WERI-Rb-1 (cell line): ENCODE results near the gene ZBTB7B.

Experiments used
- DNase-seq: peaks from one replicate; pipeline ENCODE4 v3.0.0-alpha.2; 2020
- H3K27ac ChIP-seq: fragments of 250-450 bp; sonication (Bioruptor Pico); 2 replicates; pipeline ENCODE4 v1.5.1; 2020; ENCODE audit warnings: mild to moderate bottlenecking, moderate library complexity
- H3K27me3 ChIP-seq: fragments of 250-450 bp; sonication (Bioruptor Pico); 2 replicates; pipeline ENCODE4 v1.5.1; 2021; ENCODE audit warnings: mild to moderate bottlenecking, low read depth, moderate library complexity; ENCODE audit not compliant: insufficient read depth, severe bottlenecking
- H3K36me3 ChIP-seq: fragments of 250-450 bp; sonication (Bioruptor Pico); 2 replicates; pipeline ENCODE4 v1.5.1; 2020; ENCODE audit warnings: mild to moderate bottlenecking, moderate library complexity
- H3K4me3 ChIP-seq: 2 replicates; pipeline ENCODE4 v1.5.1; 2011; ENCODE audit warnings: low read depth, mild to moderate bottlenecking, control low read depth, low read length
- H3K9me3 ChIP-seq: fragments of 250-450 bp; sonication (Bioruptor Pico); 2 replicates; pipeline ENCODE4 v1.5.1; 2021; ENCODE audit warnings: mild to moderate bottlenecking, moderate library complexity; ENCODE audit not compliant: severe bottlenecking
- CTCF ChIP-seq: IDR thresholded peaks from 2 replicates; pipeline ENCODE4 v1.5.1; 2011; ENCODE audit warnings: low read depth, mild to moderate bottlenecking, control low read depth, inconsistent platforms, low read length

Gene ZBTB7B

DNA sequence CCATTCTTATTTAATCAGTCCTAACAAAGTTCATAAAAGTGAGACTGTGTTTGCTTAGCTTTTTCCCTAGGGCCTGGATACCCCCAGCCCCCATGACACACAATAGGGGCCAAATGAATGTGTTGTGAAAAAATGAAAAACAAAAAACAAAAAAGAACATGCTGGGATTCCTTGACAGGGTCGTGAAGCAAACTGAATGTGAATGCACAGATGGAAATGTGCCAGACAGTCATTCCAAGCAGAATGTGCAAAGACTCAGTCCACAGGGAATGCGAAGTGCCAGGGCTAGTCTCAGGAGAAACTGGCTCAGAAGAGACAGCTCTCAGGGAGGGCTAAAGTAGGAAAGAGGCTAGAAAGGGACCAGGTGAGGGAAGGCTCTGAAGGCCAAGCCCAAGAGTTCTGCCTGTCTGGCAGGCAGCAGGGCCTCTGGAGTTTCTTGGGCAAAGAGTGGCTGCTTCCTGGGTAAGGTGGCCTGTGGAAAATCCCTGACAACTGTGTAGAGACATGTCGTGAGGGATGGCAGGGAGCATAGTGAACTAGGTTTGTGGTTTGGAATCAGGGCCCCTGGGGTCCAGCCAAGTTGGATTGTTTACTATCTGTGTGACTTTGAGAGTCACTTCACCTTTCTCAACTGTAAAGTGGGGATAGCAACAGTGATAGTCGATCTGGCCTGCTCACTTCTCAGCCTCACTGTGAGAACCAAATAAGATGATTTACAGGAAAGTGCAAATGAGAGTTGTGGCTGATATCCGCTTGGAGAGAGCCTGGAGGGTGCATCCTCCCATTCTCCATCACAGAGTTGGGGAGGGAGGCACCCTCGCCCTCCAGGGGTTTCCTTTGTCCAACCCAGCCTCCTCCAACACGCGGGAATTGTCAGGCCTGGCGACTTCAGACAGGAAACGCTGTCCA lies 47.3 kb downstream of the ZBTB7B start:
- H3K36me3 ChIP-seq: peaks cover 17% of the 10 kb centered on the region
- no peak for DNase-seq
- peak overlapping the region; percentile 93 for H3K27ac ChIP-seq
- peak overlapping the region; percentile 74 for H3K4me3 ChIP-seq
- no peaks in the 10 kb centered on the region for H3K9me3 ChIP-seq
- TF ChIP-seq CTCF: no peak
- H3K27me3 ChIP-seq: no peaks in the 10 kb centered on the region

DNA sequence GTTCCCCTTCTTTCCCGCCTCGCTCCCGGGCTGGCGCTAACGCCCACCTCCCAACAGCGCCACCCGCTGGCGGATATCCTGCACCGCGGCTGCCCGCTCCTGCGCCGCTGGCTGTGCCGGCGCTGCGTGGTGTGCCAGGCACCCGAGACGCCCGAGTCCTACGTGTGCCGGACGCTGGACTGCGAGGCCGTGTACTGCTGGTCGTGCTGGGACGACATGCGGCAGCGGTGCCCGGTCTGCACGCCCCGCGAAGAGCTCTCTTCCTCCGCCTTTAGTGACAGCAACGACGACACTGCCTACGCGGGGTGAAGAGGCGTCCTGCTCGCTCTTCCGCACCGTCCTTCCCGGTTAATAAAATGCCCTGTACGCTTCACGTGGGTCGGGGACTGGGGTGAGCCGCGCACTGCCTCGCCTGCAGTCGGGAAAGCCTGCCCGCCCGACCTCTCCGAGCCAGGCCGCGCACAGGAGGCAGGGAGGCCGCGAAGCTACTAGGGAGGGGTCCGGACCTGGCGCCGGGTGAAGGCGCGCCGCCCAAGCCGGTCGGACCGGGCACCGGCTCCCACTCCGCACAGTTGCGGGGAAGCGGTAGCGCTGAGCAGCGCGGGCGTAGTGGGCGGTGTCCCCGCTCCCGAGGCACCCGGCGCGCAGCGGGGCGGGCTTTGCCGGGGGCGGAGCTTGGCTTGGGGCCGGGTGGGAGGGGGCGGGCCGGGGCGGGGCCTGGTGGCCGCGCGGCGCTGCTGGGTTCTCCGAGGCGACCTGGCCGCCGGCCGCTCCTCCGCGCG lies 48.1 kb downstream of the ZBTB7B start, which contains the start of gene ADAM15:
Gene ADAM15, plus strand, starts transcription at position 757 of the 782 bp plus-strand sequence. CDS start 71 bp downstream, outside the sequence.
- H3K4me3 ChIP-seq: peak within 1 kb of the TSS; percentile 74
- DNase-seq: peak; percentile 99
- H3K9me3 ChIP-seq: no peaks in the 10 kb centered on the region
- peak within 1 kb of the TSS; percentile 93 for H3K27ac ChIP-seq
- peaks cover 24% of the 10 kb centered on the region for H3K36me3 ChIP-seq
- no peaks in the 10 kb centered on the region for H3K27me3 ChIP-seq
- peak; percentile 100 for TF ChIP-seq CTCF

DNA sequence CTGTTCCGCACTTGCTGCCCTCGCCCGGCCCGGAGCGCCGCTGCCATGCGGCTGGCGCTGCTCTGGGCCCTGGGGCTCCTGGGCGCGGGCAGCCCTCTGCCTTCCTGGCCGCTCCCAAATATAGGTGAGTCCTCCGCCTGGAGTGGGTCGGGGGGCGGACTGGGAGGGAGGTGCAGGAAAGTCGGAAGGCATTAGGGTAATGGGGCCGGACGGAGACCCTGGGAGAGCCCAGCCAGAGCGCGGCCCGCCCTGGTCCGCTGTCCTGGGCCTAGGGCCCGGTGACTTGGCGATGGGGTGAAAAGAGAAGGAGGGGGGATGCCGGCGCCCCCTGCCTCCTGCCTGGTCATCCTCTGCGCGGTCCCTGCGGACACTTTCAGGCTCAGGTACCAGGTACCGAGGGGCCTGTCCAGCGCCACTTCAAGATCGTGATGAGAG lies 48.8 kb downstream of the ZBTB7B start:
- H3K27ac ChIP-seq: peak overlapping the region; percentile 93
- TF ChIP-seq CTCF: peak; percentile 28; the same call in 1 of the 2 replicates
- no peaks in the 10 kb centered on the region for H3K9me3 ChIP-seq
- H3K27me3 ChIP-seq: no peaks in the 10 kb centered on the region
- H3K4me3 ChIP-seq: peak overlapping the region; percentile 74
- DNase-seq: no peak
- H3K36me3 ChIP-seq: peaks cover 30% of the 10 kb centered on the region

DNA sequence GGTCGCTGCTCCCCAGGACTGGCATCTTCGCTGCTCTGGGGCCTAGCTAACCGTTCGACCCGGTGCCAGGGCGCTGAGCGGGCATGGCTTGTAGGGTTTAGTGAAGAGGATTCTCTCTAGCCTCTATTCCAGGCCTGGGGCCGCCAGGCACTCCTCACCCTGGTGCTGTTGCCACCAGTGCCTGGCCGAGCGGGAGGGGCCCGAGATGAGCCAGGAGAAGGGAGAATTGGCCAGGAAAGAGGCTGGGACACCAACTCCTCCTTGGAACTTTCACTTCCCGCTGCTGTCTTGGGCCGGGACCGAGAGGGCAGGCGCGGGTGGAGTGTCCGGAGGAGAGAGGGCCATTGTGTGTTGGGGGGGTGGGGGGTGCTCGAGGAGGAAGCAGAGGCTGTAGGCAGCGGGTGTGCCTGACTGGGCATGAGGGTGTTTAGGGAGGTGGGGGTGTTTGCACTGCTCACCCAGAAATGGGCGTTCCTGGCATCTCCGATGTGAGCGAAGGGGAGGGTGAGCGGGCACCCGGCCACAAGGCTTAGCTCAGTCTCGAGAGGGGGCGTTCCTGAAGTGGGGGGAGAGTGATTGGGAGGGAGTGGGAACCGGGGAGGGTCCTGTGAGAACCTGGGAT lies 49.3 kb downstream of the ZBTB7B start:
- peak; percentile 50 for DNase-seq
- Histone ChIP-seq H3K4me3 (peak overlapping the region; percentile 74), H3K36me3 (peaks cover 36% of the 10 kb centered on the region), H3K27me3 (no peaks in the 10 kb centered on the region), H3K27ac (peak overlapping the region; percentile 93), H3K9me3 (no peaks in the 10 kb centered on the region)
- no peak for TF ChIP-seq CTCF

- DNase-seq: peak; percentile 67
- Histone ChIP-seq H3K27me3 (no peaks in the 10 kb centered on the region), H3K9me3 (no peaks in the 10 kb centered on the region), H3K36me3 (peaks cover 44% of the 10 kb centered on the region), H3K4me3 (no peak overlapping the region), H3K27ac (no peak overlapping the region)
- peak; percentile 73 for TF ChIP-seq CTCF
Measured at GRCh38 chr1:155052439-155053395, 50.1 kb downstream of the ZBTB7B start.
